B cell (primary cell): ENCODE results near the gene WNT6. TPM values are rescaled to one million over a fixed set of nuclear protein-coding genes. Genes with fewer than 3 reads are reported as not detected.

Experiments used
- ATAC-seq: fragments of 200-7000 bp; cut with Tn5 transposase; one replicate; pipeline ENCODE4 v1.10.0; 2021; ENCODE audit warnings: low read depth, mild to moderate bottlenecking, moderate number of reproducible peaks, moderate library complexity
- CTCF ChIA-PET: fragments of 350-600 bp; sonication (Branson Sonifier 250); formaldehyde crosslinking; loops from one replicate; lab custom pipeline; 2021; ENCODE audit warnings: antibody characterized with exemption, inconsistent platforms; lab: Charles Lee
- POLR2A ChIA-PET: fragments of 350-600 bp; sonication (Branson Sonifier 250); formaldehyde crosslinking; loops from one replicate; lab custom pipeline; 2021; ENCODE audit warnings: antibody characterized with exemption; lab: Charles Lee
- DNase-seq: peaks from one replicate; pipeline ENCODE4 v3.0.0; 2013
- H2AFZ ChIP-seq: 2 replicates; pipeline ENCODE4 v1.6.1; 2012; ENCODE audit warnings: mild to moderate bottlenecking, low read depth, low read length; ENCODE audit not compliant: insufficient read depth, poor library complexity, severe bottlenecking
- H3K27ac ChIP-seq, 2 donors: 1 replicate in 1 of 2; 2 replicates in 1 of 2; pipeline ENCODE4 v1.5.1; 2012 to 2013; ENCODE audit warnings: low read length in 2 of 2, mild to moderate bottlenecking in 2 of 2, moderate library complexity in 1 of 2
- H3K27me3 ChIP-seq, 4 experiments: fragments of 200-600 bp in 1 of 4; sonication (generic) in 1 of 4; replicated peaks in 1 of 4; 1 replicate in 2 of 4; 2 replicates in 2 of 4; pipeline versions ENCODE4 v1.6.1 to v1.7.0; 2013 to 2016; ENCODE audit warnings: low read length in 3 of 4, mild to moderate bottlenecking in 2 of 4, mixed read lengths in 1 of 4, moderate library complexity in 1 of 4; ENCODE audit not compliant: insufficient read depth in 4 of 4, control insufficient read depth in 3 of 4; ENCODE audit errors: control extremely low read depth in 1 of 4
- H3K36me3 ChIP-seq, 2 experiments: replicated peaks in 1 of 2; 1 replicate in 1 of 2; 2 replicates in 1 of 2; pipeline versions ENCODE4 v1.6.1 to v1.7.1; 2013; ENCODE audit warnings: low read length in 1 of 2; ENCODE audit not compliant: insufficient read depth in 2 of 2, control insufficient read depth in 1 of 2; ENCODE audit errors: control extremely low read depth in 1 of 2, extremely low read depth in 1 of 2
- H3K4me1 ChIP-seq, 2 donors: fragments of 200-600 bp in 1 of 2; sonication (generic) in 1 of 2; 1 replicate in 1 of 2; 2 replicates in 1 of 2; pipeline versions ENCODE4 v1.5.1 to v1.6.1; 2013 to 2017; ENCODE audit warnings: low read length in 2 of 2; ENCODE audit not compliant: control insufficient read depth in 2 of 2, insufficient read depth in 2 of 2
- H3K4me2 ChIP-seq: replicated peaks from 2 replicates; pipeline ENCODE3; 2012; ENCODE audit warnings: mild to moderate bottlenecking, low read depth, low read length; ENCODE audit not compliant: poor library complexity, severe bottlenecking
- H3K4me3 ChIP-seq, 5 experiments: fragments of 200-600 bp in 1 of 5; sonication (generic) in 1 of 5; 1 replicate in 3 of 5; 2 replicates in 2 of 5; pipeline versions ENCODE4 v1.5.1 to v1.7.0; 2011 to 2016; ENCODE audit warnings: low read length in 4 of 5, mild to moderate bottlenecking in 4 of 5, low read depth in 2 of 5, control low read depth in 1 of 5, moderate library complexity in 1 of 5; ENCODE audit not compliant: insufficient read depth in 1 of 5; ENCODE audit errors: control extremely low read depth in 1 of 5, extremely low read depth in 1 of 5
- H3K79me2 ChIP-seq: fragments of 200-600 bp; sonication (generic); one replicate; pipeline ENCODE4 v1.6.0; 2016; ENCODE audit warnings: low read length; ENCODE audit not compliant: control insufficient read depth, insufficient read depth
- H3K9ac ChIP-seq: fragments of 200-600 bp; sonication (generic); 2 replicates; pipeline ENCODE4 v1.6.1; 2017; ENCODE audit warnings: mild to moderate bottlenecking, low read length, moderate library complexity
- H3K9me3 ChIP-seq, 3 donors: one replicate each; pipeline versions ENCODE4 v1.6.1 to v1.7.1; 2013; ENCODE audit warnings: low read length in 2 of 3; ENCODE audit not compliant: control insufficient read depth in 2 of 3, insufficient read depth in 1 of 3; ENCODE audit errors: control extremely low read depth in 1 of 3
- H4K20me1 ChIP-seq: 2 replicates; pipeline ENCODE4 v1.6.0; 2012; ENCODE audit warnings: mild to moderate bottlenecking, low read length; ENCODE audit not compliant: insufficient read depth, control insufficient read depth, poor library complexity, severe bottlenecking
- H3K27ac Mint-ChIP-seq: one replicate; pipeline ENCODE4 v1.8.0; 2021; ENCODE audit warnings: mixed read lengths
- H3K27me3 Mint-ChIP-seq: one replicate; pipeline ENCODE4 v1.8.0; 2021; ENCODE audit warnings: mixed read lengths
- H3K4me1 Mint-ChIP-seq: one replicate; pipeline ENCODE4 v1.8.0; 2021; ENCODE audit warnings: mixed read lengths
- H3K4me3 Mint-ChIP-seq: one replicate; pipeline ENCODE4 v1.8.0; 2021; ENCODE audit warnings: mixed read lengths
- H3K9me3 Mint-ChIP-seq: one replicate; pipeline ENCODE4 v1.8.0; 2022; ENCODE audit warnings: mixed read lengths; ENCODE audit not compliant: insufficient read depth
- EZH2 ChIP-seq: IDR thresholded peaks from 2 replicates; pipeline ENCODE4 v1.6.1; 2012; ENCODE audit warnings: borderline replicate concordance, low read depth, mild to moderate bottlenecking, moderate library complexity, low read length; ENCODE audit not compliant: insufficient read depth, poor library complexity, severe bottlenecking
- WGBS: methylation state at CpG from one replicate; pipeline ENCODE4 v1.1.5; 2013; ENCODE audit warnings: missing lambda C conversion rate; ENCODE audit not compliant: insufficient coverage; 5-methylcytosine and 5-hydroxymethylcytosine counted together
- intact Hi-C: fragments of 100-400 bp; cut with micrococcal nuclease; formaldehyde crosslinking; loops from one replicate; pipeline ENCODE4 v1.10.0; 2022
- polyA plus RNA-seq: library from polyadenylated mRNA; depleted of rRNA; stranded (reverse); fragments of >200 nt; gene quantifications from 2 replicates; pipeline ENCODE4 v1.2.3, GENCODE V29; 2012
- total RNA-seq, 2 donors: library from RNA; stranded (reverse); fragments of 120-200 nt in 1 of 2; gene quantifications; 1 replicate in 1 of 2; 2 replicates in 1 of 2; pipeline versions ENCODE4 v1.2.3 to v1.2.4, GENCODE V29; 2013 to 2022
- TF ChIP-seq, protein P1 (sequence below): fragments of 200-600 bp; IDR thresholded peaks from one replicate; pipeline ENCODE4 v1.8.0; 2022; ENCODE audit warnings: antibody characterized with exemption, mild to moderate bottlenecking

WNT6 gene
- total and polyA plus RNA-seq, 2 donors (not counting 1 experiment from before 2014, with no cell fraction given): 0.84 to 2.0 TPM

DNA sequence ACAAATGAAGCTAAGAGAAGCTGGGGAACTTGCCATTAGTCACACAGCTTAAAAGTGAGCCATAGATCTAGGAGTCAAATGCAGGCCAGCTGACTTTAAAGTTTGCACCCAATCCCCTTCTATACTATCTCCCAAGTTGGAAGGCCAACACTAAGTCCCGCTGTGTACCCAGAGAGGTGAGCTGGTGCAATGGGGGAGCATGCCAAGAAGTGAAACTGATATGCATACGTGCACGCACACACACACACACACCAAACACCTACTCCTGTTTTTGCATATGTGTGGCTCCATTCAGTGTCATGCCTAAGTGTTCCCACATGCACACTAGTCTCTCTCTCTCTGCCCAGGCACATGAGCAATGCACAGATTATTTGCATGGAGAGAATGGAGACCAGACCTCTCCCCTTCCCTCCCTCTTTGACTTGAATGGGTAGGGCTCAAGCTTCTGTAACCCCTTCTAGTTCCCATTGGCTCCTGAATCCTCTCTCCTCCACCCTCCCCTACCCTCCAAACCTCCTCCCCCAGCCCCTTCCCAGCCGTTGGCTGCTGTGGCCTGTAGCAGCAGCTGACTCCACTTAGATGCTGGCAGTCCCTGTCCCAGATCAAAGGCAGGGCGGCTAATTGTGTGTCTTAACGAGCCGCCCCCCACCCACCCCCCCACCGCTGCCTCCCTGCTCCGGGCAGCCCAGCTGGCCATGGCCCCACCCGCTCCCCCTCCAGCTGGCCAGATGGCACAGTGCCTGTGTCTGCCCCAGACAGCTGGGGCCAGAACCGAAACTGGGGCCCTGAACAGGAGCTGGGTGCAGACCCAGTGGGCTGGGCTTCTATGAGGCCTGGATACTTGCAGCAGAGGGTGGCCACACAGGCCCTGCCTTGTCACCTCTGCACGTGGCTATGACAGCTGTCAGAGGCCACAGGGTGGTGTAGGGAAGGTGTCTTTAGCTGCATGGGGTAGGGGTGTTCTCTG is 26.7 kb downstream of the WNT6 start:
- peaks cover 64% of the 10 kb centered on the region for H3K4me1 Mint-ChIP-seq
- peaks cover 49 to 55% of the 10 kb centered on the region in 2 donors for H3K4me1 ChIP-seq
- H3K9me3 Mint-ChIP-seq: no peaks in the 10 kb centered on the region
- intact Hi-C loops: no loop called here
- H3K9me3 ChIP-seq: no peaks in the 10 kb centered on the region
- POLR2A ChIA-PET: interaction anchor here (0.6 to 15.0 kb wide), 3 partner anchors 9 to 202 kb away, joined by 3 to 490 read pairs (median 6); no protein-coding TSS in a partner anchor
- H4K20me1 ChIP-seq: no peaks in the 10 kb centered on the region
- peak overlapping the region; percentile 82 for H3K27ac Mint-ChIP-seq
- H3K79me2 ChIP-seq: peaks cover 4% of the 10 kb centered on the region
- no peak overlapping the region for H2AFZ ChIP-seq
- ATAC-seq (peak; percentile 12), DNase-seq (peak; percentile 66)
- no peak overlapping the region for H3K27ac ChIP-seq
- H3K4me3 ChIP-seq: no peak overlapping the region
- 42% methylated on average over 5 of the region's 12 CpGs for WGBS
- CTCF ChIA-PET: interaction anchor here (21.8 to 23.0 kb wide), 2 partner anchors 7 to 9 kb away, joined by 1627 read pairs; partner anchors contain the start of gene WNT10A
- H3K36me3 ChIP-seq: peaks cover 0 to 6% of the 10 kb centered on the region in 2 experiments
- H3K27me3 ChIP-seq: no peaks in the 10 kb centered on the region
- H3K9ac ChIP-seq: no peak overlapping the region
- TF ChIP-seq EZH2: no peak
- TF ChIP-seq, protein P1, sequence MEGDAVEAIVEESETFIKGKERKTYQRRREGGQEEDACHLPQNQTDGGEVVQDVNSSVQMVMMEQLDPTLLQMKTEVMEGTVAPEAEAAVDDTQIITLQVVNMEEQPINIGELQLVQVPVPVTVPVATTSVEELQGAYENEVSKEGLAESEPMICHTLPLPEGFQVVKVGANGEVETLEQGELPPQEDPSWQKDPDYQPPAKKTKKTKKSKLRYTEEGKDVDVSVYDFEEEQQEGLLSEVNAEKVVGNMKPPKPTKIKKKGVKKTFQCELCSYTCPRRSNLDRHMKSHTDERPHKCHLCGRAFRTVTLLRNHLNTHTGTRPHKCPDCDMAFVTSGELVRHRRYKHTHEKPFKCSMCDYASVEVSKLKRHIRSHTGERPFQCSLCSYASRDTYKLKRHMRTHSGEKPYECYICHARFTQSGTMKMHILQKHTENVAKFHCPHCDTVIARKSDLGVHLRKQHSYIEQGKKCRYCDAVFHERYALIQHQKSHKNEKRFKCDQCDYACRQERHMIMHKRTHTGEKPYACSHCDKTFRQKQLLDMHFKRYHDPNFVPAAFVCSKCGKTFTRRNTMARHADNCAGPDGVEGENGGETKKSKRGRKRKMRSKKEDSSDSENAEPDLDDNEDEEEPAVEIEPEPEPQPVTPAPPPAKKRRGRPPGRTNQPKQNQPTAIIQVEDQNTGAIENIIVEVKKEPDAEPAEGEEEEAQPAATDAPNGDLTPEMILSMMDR: no peak
- peak overlapping the region; percentile 39 for H3K4me2 ChIP-seq
- H3K4me3 Mint-ChIP-seq: peak overlapping the region; percentile 58
- no peaks in the 10 kb centered on the region for H3K27me3 Mint-ChIP-seq
